ENCODE data around the gene TRRAP.
"Not testable (repeated sequence)": the region's sequence is repeated elsewhere in the genome, so short reads cannot be mapped to it uniquely, and the experiment has no call there.

Gene TRRAP

DNA sequence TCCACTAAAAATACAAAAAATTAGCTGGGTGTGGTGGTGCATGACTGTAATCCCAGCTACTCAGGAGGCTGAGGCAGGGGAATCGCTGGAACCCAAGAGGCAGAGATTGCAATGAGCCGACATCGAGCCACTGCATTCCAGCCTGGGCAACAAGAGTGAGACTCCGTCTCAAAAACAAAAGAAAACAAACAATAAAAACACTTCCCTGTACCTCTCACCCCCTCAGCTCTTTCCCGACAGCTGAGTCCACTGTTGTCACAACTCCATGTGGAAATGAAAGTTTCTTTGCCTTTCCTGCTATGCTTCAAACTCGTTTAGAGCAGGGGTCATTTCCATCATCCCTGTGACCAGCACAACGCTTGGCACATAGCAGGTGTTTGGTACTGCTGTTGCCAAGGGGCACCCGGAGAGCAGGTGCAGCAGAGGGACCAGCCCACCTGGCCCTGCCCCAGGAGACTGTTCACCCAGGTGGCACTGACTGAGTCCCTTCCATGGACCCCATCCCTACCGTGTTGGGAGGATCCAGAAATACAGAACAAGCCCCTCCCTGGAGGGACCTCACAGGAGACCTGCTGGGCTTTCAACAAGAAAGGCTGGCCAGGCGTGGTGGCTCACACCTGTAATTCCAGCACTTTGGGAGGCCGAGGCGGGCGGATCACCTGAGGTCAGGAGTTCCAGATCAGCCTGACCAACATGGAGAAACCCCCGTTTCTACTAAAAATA lies 13.4 kb upstream of the TRRAP start:
- no peak for DNase-seq (ENCODE audit: extremely low read depth in 1 of 2, low read depth in 1 of 2)

DNA sequence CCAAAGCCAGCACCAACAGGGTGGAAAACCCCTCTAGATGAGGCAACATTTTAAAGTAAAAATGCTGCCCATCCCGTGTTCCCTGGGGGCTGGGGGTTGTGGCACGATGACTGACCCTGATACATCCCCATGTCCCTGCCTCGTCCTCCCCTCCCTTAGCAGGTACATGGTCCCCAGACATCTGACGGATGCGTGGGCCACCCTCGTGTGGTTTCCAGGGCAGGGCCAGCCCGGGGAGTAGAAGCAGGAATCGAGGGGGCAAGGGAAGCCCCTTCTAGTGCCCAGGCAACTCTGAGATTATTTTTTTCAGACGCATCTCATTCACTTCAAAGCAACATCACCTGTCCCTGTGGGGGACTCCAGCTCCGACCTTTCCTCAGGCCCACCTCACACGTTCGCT lies 12.0 kb upstream of the TRRAP start:
- DNase-seq (ENCODE audit: extremely low read depth in 1 of 2, low read depth in 1 of 2) = no peak

DNA sequence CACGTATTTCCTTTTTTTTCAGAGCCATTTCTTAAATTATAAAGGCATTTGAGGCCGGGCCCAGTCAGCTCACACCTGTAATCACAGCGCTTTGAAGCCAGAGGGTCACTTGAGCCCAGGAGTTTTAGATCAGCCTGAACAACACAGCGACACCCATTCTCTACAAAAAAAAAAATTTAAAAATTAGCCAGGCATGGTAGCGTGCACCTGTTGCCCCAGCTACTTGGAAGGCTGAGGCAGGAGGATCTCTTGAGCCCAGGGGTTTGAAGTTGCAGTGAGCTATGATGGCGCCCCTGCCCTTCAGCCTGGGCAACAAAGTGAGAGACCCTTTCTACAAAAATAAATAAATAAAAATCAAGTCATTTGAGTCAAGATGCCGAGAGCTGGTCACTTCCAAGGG lies 11.6 kb upstream of the TRRAP start:
- DNase-seq (ENCODE audit: extremely low read depth in 1 of 2, low read depth in 1 of 2) = no peak

DNA sequence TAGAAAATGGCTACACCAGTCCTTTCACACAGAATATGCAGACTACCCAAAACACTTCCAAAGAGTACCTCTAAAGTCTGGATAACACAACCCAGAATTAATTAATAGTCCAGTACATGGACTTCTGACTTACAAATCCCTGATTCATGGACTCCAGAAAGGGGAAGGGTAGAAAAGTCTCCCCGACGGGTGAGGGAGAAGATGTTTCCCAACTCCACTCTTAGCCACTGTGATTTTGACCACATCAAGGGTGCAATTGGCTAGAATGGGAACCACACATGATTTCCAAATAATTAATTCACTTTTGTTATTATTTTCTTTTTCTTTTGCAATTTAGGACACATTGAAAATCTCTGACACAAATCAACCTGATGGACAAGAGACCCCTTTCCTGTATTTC lies 9.9 kb upstream of the TRRAP start:
- DNase-seq (ENCODE audit: extremely low read depth in 1 of 2, low read depth in 1 of 2) = no peak

DNA sequence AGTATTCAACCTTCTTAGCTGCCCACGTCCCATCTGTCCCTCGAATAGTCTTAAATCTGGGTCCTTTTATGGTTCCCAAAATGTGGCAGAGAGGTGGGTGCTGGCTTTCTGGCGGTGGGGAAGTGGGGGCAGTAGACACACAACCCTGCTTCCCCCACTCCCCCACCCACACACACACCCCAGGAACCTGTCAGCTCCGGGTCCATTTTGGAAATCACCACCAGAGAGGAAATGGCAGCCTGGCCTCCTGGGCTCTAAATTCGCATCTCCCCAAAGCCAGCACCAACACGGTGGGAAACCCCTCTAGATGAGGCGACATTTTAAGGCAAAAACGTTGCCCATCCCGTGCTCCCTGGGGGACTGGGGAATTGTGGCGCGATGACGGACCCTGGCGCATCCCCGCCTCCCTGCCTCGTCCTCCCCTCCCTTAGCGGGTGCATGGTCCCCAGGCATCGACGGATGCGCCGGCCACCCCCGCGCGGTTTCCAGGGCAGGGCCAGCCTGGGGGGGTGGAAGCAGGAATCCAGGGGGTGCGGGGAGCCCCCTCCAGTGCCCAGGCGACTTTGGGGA lies 9.2 kb upstream of the TRRAP start:
- no peak for DNase-seq (ENCODE audit: extremely low read depth in 1 of 2, low read depth in 1 of 2)

DNA sequence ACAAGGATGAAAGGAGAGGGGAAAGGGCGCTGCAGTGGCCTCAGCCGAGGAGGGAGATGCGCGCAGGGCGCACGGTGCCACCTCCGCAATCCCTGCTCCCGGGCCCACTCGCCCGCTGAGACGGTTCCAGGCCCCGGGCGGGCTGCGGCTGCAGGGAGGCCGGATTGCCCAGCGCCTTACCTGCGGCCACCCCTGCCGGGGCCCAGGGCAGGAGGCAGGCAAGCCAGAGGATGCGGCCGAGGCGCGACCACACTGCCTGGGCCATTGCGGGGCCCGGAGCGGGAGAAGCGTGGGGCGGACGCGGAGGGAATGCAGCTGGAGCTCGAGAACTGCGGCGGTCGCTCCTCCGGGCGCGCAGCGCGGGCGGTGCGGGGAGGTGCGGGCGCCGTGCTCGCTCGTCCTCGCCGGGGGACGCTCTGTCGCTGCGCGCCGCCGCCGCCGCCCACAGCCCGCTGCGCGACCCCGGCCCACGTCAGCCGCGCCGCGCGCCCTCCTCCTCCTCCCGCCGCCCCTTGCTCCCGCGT lies 8.7 kb upstream of the TRRAP start, which contains the start of gene TMEM130:
TSS of gene TMEM130 (minus strand) at position 418 of the 524 bp plus-strand sequence. CDS start at position 265, 153 bp downstream.
- DNase-seq (ENCODE audit: extremely low read depth in 1 of 2, low read depth in 1 of 2) = no peak

DNA sequence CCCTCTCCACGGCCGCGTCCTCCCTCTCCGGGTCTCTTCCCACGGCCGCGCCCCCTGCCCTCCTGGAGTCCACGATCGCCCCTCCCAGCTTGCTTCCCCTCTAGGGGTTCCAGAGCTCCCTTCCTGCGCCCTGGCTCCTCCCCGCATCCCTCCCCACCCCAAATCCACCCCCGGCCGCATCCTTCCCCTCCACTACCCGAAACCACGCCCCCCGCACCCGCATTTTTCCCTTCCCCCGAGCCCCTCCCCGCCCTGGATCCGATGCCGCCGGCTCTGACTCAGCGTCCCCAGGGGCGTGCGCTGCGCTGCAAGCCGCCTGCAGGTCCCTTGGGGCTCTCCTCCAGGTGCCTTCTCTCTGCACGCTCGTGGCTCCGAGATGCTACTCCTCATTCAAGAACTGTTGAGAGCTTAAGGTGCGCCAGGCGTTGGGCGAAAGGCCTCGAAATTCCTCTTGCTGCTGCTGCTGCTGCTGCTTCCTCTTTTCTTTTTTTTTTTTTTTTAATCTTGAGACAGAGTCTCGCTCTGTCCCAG lies 8.1 kb upstream of the TRRAP start:
- DNase-seq (ENCODE audit: extremely low read depth in 1 of 2, low read depth in 1 of 2) = peak; percentile 34 to 55

DNA sequence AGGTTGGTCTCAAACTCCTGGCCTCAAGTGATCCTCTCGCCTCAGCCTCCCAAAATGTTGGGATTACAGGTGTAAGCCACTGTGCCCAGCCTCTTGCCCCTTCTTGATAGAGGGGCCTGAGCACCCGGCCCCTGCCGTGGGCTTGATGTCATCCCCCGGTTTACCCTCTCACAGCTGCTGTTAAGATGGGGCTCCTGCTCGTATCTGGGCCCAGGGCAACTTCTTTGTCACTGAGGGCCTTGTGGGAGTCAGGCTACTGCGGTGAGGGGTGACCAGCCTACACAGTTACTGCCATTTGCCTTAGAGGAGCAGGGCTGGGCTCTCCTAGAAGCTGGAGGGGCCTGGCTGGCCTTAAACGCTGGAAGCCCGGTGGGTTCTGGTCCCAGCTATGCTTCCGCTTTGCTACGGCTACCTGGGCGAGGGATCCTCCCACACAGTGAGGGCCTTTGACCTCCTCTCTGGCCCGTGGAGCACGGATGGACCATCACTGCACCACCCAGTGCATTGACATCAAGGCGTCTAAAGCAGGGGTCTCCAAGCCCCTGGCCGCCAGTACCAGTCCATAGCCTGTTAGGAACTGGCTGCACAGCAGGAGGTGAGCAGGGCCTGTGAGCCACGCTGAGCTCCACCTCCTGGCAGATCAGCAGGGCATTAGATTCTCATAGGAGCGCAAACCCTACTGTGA lies 7.4 kb upstream of the TRRAP start:
- no peak for DNase-seq (ENCODE audit: extremely low read depth in 1 of 2, low read depth in 1 of 2)

DNA sequence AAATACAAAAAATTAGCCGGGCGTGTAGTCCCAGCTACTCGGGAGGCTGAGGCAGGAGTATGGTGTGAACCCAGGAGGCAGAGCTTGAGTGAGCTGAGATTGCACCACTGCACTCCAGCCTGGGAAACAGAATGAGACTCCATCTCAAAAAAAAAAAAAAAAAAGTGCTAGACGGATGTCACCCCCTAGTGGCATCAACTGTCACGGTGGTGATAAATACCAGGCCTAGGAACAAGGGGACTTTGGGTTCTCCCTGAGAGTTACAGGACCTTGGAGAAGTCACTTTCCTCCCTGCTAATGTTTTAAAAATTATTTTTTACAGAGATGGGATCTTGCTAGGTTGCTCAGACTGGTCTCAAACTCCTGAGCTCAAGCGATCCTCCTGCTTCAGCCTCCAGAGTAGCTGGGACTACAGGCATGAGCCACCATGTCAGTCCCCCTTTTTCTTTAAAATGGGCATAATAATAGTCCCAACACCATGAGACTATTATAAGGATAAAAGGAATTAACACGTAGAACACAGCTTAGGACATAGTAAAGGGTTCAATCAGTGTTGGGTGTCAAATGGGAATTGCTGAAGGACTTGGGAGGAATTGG lies 5.9 kb upstream of the TRRAP start:
- DNase-seq (ENCODE audit: extremely low read depth in 1 of 2, low read depth in 1 of 2) = no peak

DNA sequence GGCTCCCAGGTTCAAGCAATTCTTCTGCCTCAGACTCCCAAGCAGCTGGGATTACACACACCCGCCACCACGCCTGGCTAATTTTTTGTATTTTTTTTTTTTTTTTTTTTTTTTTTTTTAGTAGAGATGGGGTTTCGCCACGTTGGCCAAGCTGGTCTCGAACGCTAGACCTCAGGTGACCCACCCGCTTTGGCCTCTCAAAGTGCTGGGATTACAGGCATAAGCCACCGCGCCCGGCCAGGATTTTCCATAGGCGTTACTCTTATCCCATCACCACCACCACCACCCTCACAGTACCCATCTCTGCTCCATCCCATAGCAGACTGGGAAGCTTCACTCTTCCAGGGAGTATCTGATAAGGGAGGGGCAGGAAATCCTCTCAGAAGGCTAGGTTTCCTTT lies 4.7 kb upstream of the TRRAP start:
- not testable (repeated sequence) for DNase-seq (ENCODE audit: extremely low read depth in 1 of 2, low read depth in 1 of 2)

DNA sequence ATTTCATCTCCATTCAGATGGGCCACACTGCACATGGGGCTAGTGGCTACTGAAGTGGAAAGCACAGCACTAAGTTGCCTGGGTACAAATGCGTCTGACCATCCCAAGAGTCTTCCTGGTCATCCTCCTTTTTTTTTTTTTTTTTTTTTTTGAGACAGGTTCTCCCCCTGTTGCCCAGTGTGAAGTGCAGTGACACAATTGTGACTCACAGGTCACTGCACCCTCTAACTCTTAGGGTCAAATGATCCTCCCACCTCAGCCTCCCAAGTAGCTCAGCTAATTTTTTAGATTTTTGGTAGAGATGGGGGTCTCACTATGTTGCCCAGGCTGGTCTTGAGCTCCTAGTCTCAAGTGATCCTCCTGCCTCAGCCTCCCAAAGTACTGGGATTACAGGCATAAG lies 3.4 kb upstream of the TRRAP start:
- no peak for DNase-seq (ENCODE audit: extremely low read depth in 1 of 2, low read depth in 1 of 2)

DNA sequence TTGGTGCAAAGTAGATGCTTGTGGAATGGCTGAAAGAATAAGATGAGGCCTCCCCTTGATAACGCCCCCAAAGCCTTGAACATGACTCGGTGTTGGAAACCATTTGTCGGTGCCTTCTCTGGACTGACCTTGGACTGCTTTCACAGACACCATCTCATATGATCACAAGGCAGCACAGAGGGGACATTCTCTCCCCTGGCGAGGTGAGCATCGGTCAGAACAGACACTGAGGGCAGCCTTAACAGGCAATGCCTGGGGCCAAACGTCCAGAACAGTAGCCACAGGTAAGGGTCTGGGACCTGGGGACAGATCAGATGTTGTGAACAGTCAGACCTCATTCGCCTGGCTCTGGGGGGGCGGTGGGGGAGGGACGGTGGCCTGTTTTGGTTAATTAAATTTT lies 2.8 kb upstream of the TRRAP start:
- DNase-seq (ENCODE audit: extremely low read depth in 1 of 2, low read depth in 1 of 2) = no peak

DNA sequence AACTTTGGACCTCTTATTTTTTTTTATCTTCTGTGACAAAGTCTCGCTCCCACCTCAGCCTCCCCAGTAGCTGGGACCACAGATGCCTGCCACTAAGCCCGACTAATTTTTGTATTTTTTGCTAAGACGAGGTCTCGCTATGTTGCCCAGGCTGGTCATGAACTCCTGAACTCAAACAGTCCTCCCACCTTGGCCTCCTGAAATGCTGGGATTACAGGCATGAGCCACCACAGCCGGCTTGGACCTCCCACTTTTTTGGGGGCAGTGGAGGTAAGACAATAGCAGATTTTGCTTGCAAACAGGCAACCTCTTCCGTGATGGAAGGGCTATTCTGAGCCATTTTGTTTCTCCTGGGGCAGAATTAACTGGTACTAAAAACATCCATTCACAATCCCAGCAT lies 1.2 kb upstream of the TRRAP start:
- no peak for DNase-seq (ENCODE audit: extremely low read depth in 1 of 2, low read depth in 1 of 2)

DNA sequence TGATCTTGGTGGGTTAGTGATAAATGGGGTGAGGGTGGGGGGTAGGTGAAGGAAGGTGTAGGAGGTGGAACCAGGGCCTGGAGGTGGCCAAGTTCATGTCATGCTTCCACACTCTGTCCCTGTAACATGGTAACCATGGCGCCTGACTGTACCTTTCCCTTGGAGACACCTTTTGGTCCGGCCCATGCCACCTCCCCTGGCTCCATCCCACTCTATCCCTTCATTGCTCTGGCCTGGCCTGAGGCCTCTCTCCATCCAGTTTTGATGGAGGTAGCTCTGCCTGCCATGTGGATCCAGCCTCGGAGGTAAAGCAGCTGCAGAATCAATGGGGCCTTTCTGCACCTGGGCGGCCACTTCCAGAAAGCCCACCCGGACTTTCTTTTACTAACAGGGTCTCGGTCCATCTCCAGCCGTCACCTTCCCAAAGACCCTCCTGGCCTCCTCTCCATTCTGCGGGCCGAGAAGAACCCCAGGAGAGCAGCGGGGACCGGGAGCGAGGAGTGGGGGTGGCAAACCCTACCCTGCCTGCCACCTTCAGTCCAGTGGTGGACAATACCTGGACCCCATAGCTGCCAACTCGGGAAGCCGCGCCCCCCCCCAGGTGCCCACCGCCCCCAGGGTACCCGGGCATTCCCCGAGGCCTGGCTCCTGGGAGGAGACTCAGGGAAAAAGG lies 504 bp upstream of the TRRAP start:
- no peak for DNase-seq (ENCODE audit: extremely low read depth in 1 of 2, low read depth in 1 of 2)

DNA sequence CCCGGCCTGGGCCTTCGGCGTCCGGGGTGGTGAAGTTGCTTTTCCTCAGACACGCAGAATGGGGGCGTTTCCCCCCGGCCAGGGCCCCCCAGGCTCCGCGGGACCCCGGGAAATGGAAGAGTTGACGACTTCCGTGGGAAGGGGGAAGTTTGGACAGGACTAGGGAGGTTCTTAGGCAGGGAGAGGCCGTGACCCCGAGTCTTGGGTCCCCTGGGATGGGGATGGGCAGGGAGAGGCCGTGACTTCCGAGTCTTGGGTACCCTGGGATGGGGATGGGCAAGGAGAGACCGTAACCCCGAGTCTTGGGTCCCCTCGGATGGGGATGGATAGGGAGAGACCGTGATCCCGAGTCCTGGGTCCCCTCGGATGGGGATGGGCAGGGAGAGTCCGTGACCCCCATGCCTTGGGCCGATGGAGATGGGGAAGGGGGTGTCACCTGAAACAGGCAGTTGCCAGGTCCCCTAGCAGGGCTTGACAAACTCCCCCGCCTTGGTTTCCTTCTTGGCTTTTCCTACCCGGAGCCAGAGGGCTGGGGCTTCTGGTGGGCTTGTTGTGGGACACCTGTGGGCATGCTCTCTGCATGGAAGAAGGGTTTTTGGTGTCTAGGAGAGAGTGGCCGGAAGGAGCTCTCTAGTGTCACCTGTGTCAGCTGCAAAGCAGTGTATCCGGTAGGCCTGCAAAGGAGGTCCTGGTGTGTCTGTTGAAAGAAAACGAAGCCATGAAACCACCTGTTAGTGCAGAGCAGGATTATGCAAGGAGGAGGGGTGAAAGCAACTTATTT lies 1.1 kb downstream of the TRRAP start:
- peak in 1 of 2 donors; percentile 43 for DNase-seq (ENCODE audit: extremely low read depth in 1 of 2, low read depth in 1 of 2)

DNA sequence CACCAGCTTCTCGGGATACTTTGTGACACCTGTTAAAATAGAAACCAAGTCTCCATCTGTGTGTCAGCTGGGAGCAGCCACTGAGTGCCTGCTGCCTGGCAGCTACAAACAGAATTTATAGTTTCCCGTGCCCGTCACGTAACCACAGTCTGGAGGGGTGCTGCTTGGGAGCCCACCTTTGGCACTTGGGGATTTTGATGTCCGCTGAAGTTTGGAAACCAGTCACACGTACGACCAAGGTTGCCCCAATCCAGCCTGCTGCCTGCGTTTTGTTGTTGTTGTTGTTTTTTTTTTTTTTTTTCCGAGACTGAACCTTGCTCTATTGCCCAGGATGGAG lies 1.6 kb downstream of the TRRAP start:
- no peak for DNase-seq (ENCODE audit: extremely low read depth in 1 of 2, low read depth in 1 of 2)

DNA sequence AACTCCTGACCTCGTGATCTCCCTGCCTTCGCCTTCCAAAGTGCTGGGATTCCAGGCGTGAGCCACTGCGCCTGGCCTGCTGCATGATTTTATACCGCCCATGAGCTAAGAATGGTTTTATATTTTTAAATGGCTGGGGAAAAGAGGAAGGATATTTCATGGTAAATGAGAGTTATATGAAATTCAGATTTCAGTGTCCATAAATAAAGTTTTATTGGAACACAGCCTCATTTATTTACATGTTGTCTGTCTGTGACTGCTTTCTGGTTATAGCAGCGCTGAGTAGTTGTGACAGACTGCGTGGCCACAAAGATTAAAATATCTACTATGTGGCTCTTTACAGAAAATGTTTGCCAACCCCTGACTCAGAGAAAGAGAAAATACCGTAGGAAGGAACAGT lies 2.2 kb downstream of the TRRAP start:
- DNase-seq (ENCODE audit: extremely low read depth in 1 of 2, low read depth in 1 of 2) = no peak

DNA sequence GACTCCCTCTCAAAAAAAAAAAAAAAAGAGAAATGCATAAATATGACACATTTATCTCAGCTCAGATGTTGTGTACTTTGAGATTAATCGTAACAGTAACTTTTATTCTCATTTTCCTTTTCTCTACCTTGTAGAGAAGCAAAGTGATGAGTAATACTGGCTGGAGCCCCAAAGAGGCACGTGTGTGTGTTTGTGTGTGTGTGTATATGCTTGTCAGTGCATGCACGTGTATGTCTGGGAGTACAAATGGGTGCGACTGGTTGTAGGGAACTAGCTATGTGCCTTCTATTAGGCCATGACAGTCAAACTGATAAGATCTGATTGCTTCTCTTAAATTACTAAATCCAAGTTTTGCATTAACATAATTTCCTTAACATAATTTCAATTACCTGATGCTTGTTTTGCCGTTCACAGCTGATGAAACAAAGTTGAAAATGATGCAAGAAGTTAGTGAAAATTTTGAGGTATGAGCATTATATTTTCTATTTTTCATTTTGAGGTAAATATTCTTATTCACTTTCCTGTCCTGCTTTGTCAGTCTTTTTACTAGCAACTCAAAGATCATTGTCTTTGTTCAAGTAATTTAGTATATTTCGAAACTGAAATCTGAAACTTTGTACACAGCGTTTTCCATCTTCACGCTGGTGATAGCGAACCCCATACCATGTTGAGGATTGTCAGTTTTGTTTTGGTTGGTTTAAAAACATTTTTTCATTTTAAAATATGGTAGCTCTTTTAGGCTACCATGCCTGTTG lies 3.4 kb downstream of the TRRAP start:
- DNase-seq (ENCODE audit: extremely low read depth in 1 of 2, low read depth in 1 of 2) = no peak

DNA sequence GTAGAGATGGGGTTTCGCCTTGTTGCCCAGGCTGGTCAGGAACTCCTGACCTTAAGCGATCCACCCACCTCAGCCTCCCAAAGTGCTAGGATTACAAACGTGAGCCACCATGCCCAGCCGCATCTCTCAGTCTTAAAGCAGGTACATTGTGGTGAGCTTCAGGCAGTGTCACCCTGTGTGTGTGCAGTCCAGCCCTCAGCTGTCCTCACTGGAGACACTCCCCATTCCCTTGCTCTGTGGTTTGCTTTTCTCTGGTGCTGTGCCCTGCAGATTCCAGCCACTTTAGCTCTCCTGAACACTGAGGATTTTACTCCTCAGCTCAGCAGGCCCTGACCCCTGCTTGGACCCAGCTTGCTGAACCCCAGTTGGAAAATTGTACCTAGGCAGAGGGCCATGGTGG lies 6.1 kb downstream of the TRRAP start:
- no peak for DNase-seq (ENCODE audit: extremely low read depth in 1 of 2, low read depth in 1 of 2)

Data from stimulated activated CD8-positive, alpha-beta memory T cell treated with anti-CD3 and anti-CD28 coated beads, Interleukin-7, amount 100 ng/mL, for 48 hours (primary cell).